Nephron (organoid): ENCODE results near the gene ZSWIM6.
"Not testable (repeated sequence)": the region's sequence is repeated elsewhere in the genome, so short reads cannot be mapped to it uniquely, and the experiment has no call there.

Experiments used
- H3K27ac Mint-ChIP-seq, 3 experiments: 2 replicates each; pipeline ENCODE4 v1.8.0; 2020; ENCODE audit warnings: mixed read lengths in 3 of 3, mild to moderate bottlenecking in 2 of 3, moderate library complexity in 1 of 3
- H3K27me3 Mint-ChIP-seq: 2 replicates; pipeline ENCODE4 v1.8.0; 2021; ENCODE audit warnings: low read depth, mild to moderate bottlenecking, moderate library complexity, mixed read lengths
- H3K36me3 Mint-ChIP-seq: 2 replicates; pipeline ENCODE4 v1.8.0; 2020; ENCODE audit warnings: low read depth, mixed read lengths
- H3K4me1 Mint-ChIP-seq: 2 replicates; pipeline ENCODE4 v1.8.0; 2020; ENCODE audit warnings: mixed read lengths
- H3K4me3 Mint-ChIP-seq, 3 experiments: 2 replicates each; pipeline ENCODE4 v1.8.0; 2020; ENCODE audit warnings: mild to moderate bottlenecking in 3 of 3, mixed read lengths in 3 of 3, moderate library complexity in 2 of 3
- H3K9me3 Mint-ChIP-seq: 2 replicates; pipeline ENCODE4 v1.8.0; 2020; ENCODE audit warnings: mixed read lengths
- TF ChIP-seq, protein P1 (sequence below), 3 experiments: fragments of 200-600 bp; sonication (generic); IDR thresholded peaks; one replicate each; pipeline ENCODE4 v1.5.0; 2021; ENCODE audit warnings: antibody characterized with exemption in 3 of 3; ENCODE audit not compliant: unreplicated experiment in 3 of 3

The ZSWIM6 gene

DNA sequence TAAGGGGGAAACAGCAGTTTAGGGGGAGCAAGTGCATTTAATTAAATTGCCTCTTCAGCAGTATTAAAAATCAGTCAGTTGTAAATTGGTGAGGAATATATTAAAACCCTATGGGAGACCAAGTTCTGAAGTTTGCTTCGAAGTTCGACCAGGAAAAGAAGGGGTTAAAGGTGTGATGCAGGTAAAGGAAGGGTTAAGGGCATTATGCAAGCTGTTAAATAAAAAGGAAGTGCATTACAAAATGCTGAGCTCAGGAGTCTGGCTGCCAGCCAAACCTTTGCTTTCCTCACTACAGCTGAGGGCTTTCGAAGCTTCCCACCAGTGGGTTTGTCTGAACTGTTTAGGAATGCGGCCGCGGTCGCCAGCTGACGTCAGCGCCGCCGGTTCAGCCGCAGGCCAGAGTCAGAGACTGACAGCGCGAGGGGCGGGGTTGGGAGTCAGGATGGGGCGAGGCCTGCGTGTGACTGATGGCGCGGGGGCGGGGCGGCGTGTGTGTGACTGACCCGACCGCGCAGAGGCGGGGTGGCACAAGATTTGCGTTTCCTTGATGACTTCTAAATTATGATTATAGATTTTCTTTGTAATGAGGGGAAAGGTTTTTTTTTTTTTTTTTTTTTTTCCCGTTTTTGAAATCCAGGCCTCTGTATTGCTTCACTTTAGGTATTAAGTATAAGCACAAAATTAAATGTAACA, 76.6 kb downstream of the ZSWIM6 start:
- Mint-ChIP-seq H3K27ac (peak overlapping the region; percentile 40 to 83 (median 79)), H3K27me3 (peaks cover 3% of the 10 kb centered on the region), H3K36me3 (peaks cover 3% of the 10 kb centered on the region), H3K4me3 (peak overlapping the region; percentile 75 to 83 (median 82)), H3K4me1 (peaks cover 42% of the 10 kb centered on the region), H3K9me3 (no peaks in the 10 kb centered on the region)
- TF ChIP-seq, protein P1, sequence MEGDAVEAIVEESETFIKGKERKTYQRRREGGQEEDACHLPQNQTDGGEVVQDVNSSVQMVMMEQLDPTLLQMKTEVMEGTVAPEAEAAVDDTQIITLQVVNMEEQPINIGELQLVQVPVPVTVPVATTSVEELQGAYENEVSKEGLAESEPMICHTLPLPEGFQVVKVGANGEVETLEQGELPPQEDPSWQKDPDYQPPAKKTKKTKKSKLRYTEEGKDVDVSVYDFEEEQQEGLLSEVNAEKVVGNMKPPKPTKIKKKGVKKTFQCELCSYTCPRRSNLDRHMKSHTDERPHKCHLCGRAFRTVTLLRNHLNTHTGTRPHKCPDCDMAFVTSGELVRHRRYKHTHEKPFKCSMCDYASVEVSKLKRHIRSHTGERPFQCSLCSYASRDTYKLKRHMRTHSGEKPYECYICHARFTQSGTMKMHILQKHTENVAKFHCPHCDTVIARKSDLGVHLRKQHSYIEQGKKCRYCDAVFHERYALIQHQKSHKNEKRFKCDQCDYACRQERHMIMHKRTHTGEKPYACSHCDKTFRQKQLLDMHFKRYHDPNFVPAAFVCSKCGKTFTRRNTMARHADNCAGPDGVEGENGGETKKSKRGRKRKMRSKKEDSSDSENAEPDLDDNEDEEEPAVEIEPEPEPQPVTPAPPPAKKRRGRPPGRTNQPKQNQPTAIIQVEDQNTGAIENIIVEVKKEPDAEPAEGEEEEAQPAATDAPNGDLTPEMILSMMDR (IDR thresholded peaks at IDR 0.05; ENCODE audit: unreplicated experiment in 3 of 3): no peak

DNA sequence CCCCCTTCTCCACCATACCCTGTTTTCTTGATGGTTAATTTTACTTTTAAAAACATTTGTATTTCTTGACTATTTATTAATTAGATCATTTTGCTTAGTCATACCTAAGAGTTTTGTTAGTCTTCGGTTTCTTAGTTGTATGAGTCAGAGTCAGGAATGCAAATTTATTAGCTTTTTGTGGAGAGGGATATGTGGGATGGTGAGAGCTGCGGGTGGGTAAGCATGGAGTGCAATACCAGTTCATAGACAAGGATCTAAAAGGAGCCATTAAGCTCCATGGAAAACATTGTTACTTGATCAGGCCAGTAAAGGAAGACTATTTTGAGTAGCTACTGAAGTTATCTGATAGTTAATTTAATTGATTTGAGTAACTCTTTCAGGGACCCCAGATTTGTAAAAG, 77.5 kb downstream of the ZSWIM6 start:
- H3K9me3 Mint-ChIP-seq: no peaks in the 10 kb centered on the region
- no peaks in the 10 kb centered on the region for H3K27me3 Mint-ChIP-seq
- H3K4me1 Mint-ChIP-seq: peaks cover 41% of the 10 kb centered on the region
- H3K27ac Mint-ChIP-seq: peak overlapping the region; percentile 16 to 75 (median 61)
- peaks cover 3% of the 10 kb centered on the region for H3K36me3 Mint-ChIP-seq
- TF ChIP-seq, protein P1 (IDR thresholded peaks at IDR 0.05; ENCODE audit: unreplicated experiment in 3 of 3): no peak
- peak overlapping the region in 1 of 3 experiments; percentile 9 for H3K4me3 Mint-ChIP-seq

DNA sequence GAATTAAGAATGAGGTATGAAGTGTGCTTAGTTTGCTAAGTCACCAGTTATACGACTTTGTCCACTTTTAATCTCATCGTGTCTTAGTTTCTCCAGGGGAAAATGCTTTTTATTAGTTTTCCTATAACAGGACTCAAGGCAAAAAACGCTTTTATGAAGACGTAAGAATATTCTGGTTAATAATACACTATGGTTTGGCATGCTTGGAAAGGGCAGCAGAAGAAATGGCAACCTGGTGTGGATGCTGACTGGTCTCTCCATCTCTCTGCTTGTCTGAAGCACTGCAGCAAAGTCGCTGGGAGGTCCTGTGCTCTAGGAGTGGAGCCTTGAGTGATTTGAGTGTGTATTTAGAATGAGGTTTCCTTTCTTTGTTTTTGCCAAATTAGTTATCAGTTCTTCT, 78.8 kb downstream of the ZSWIM6 start:
- Mint-ChIP-seq H3K4me1 (peaks cover 52% of the 10 kb centered on the region), H3K36me3 (peaks cover 3% of the 10 kb centered on the region), H3K27ac (peak overlapping the region in 2 of 3 experiments; percentile 23 to 60), H3K9me3 (no peaks in the 10 kb centered on the region), H3K4me3 (no peak overlapping the region), H3K27me3 (no peaks in the 10 kb centered on the region)
- TF ChIP-seq, protein P1 (IDR thresholded peaks at IDR 0.05; ENCODE audit: unreplicated experiment in 3 of 3): no peak

DNA sequence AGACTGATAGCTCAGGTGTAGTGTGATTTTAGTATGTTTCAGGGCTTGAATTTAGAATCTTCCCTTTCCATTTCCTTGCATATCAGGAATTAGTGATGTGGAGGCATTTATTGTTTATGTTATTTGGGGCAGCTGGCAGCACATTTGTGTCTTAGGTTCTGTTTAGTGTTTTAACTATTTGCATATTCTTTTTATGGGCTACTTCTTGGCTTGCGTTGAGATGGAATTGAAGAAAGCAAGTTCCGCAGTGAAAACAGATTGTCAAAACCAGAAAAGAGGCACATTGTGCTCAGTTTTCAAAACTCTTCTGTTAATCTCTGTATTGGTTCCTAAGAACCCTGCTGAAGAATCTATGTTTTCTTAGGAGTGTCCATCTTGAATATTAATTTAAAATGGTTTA, 80.3 kb downstream of the ZSWIM6 start:
- Mint-ChIP-seq H3K27me3 (no peaks in the 10 kb centered on the region), H3K4me3 (no peak overlapping the region), H3K36me3 (peaks cover 3% of the 10 kb centered on the region), H3K4me1 (peaks cover 66% of the 10 kb centered on the region), H3K9me3 (no peaks in the 10 kb centered on the region), H3K27ac (no peak overlapping the region)
- TF ChIP-seq, protein P1 (IDR thresholded peaks at IDR 0.05; ENCODE audit: unreplicated experiment in 3 of 3): no peak

DNA sequence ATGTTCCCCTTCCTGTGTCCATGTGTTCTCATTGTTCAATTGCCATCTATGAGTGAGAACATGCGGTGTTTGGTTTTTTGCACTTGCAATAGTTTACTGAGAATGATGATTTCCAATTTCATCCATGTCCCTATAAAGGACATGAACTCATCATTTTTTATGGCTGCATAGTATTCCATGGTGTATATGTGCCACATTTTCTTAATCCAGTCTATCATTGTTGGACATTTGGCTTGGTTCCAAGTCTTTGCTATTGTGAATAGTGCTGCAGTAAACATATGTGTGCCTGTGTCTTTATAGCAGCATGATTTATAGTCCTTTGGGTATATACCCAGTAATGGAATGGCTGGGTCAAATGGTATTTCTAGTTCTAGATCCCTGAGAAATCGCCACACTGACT, 81.1 kb downstream of the ZSWIM6 start:
- H3K36me3 Mint-ChIP-seq, H3K27ac Mint-ChIP-seq, H3K27me3 Mint-ChIP-seq, H3K4me3 Mint-ChIP-seq, H3K9me3 Mint-ChIP-seq: not testable (repeated sequence)
- peaks cover 58% of the 10 kb centered on the region for H3K4me1 Mint-ChIP-seq

DNA sequence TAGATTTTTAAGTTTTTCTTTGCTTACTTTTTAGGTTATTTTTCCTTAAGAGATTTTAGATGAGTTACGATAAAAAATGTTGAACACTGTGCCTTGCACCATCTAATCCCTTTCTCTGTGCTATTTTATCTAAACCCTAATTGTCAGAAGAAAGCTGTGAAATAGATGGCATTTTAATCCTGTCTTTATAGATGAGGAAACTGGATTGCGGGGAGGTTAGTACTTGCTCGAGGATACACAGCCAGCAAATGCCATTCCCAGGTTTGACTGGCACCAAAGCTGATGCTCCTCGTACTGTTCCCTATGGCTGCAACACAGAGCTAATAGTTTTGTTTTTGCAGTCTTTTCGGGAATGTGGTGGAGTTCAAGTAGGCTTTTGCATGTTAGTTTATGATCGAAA, 82.7 kb downstream of the ZSWIM6 start:
- peaks cover 43% of the 10 kb centered on the region for H3K4me1 Mint-ChIP-seq
- peaks cover 3% of the 10 kb centered on the region for H3K36me3 Mint-ChIP-seq

More for the DNA sequence above, 82.7 kb downstream of the ZSWIM6 start:
- Mint-ChIP-seq H3K4me3 (no peak overlapping the region), H3K27me3 (no peaks in the 10 kb centered on the region), H3K27ac (peak overlapping the region in 1 of 3 experiments; percentile 23), H3K9me3 (no peaks in the 10 kb centered on the region)
- TF ChIP-seq, protein P1 (IDR thresholded peaks at IDR 0.05; ENCODE audit: unreplicated experiment in 3 of 3): no peak
